GM12891 (cell line): ENCODE results near the gene RTL10.
"Not testable (repeated sequence)": the region's sequence is repeated elsewhere in the genome, so short reads cannot be mapped to it uniquely, and the experiment has no call there.

Experiments
- DNase-seq: peaks from one replicate; pipeline ENCODE4 v3.0.0; 2011; ENCODE audit warnings: low spot score; ENCODE audit not compliant: insufficient read length
- FAIRE-seq: peaks from 2 replicates; lab custom pipeline; 2011; peaks lifted over from hg19 to GRCh38; lab: Jason Lieb, UNC
- PAX5 ChIP-seq: IDR thresholded peaks from 2 replicates; pipeline ENCODE4 v1.6.1; 2011; ENCODE audit warnings: low read length, moderate library complexity, mild to moderate bottlenecking; ENCODE audit not compliant: insufficient read depth, severe bottlenecking
- POLR2A ChIP-seq: IDR thresholded peaks from 2 replicates; pipeline ENCODE4 v1.6.1; 2011; ENCODE audit warnings: low read depth, low read length, control low read depth
- POLR2AphosphoS5 ChIP-seq: IDR thresholded peaks from 2 replicates; pipeline ENCODE4 v1.6.1; 2011; ENCODE audit warnings: low read depth, low read length, control low read depth
- POU2F2 ChIP-seq: IDR thresholded peaks from 2 replicates; pipeline ENCODE4 v1.6.1; 2011; ENCODE audit warnings: low read depth, mild to moderate bottlenecking, control low read depth, low read length, moderate library complexity
- SPI1 ChIP-seq: IDR thresholded peaks from 2 replicates; pipeline ENCODE4 v1.6.1; 2011; ENCODE audit warnings: low read depth, low read length, control low read depth
- TAF1 ChIP-seq: IDR thresholded peaks from 2 replicates; pipeline ENCODE4 v1.6.1; 2011; ENCODE audit warnings: low read depth, low read length, control low read depth

The RTL10 gene

DNA sequence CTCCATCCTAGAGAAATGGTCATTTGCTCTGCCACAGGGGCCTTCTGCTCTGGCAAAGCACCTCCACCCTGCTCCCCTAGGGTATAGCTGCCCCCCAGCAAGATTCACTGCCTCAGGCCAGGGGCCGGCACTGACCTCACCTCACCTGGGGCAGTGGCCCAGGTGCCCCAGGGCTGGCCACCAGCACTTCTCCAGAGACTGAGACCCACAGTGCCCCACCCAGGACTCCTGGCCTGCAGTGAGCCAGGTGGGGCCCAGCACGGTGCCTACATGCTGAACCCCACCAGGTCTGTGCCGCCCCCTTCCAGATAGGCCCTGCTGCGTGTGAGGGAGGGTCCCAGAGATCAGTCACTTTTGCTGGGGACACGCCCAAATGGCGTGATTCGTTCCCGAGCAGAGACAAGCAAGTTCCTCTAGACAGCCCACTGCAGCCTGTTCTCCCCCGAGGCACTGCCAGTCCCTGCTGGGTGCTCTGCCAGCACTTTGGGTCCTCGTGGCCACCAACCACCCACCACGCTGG, 10.8 kb downstream of the RTL10 start:
- DNase-seq (no peak), FAIRE-seq (no peak)
- TF ChIP-seq TAF1 (no peak), POLR2AphosphoS5 (no peak), PAX5 (no peak), POLR2A (no peak), SPI1 (no peak), POU2F2 (no peak)

GRCh38 chr22:19843107-19843856, 11.4 kb downstream of the RTL10 start:
- TF ChIP-seq TAF1 (no peak), POLR2AphosphoS5 (no peak), POLR2A (no peak), SPI1 (no peak), PAX5 (no peak), POU2F2 (no peak)
- FAIRE-seq (no peak), DNase-seq (no peak)

- FAIRE-seq (no peak), DNase-seq (no peak)
- TF ChIP-seq PAX5 (no peak), POLR2A (no peak), POU2F2 (no peak), TAF1 (no peak), SPI1 (no peak), POLR2AphosphoS5 (no peak)
These were observed 12.1 kb downstream of the RTL10 start for GRCh38 chr22:19842393-19843106.

DNA sequence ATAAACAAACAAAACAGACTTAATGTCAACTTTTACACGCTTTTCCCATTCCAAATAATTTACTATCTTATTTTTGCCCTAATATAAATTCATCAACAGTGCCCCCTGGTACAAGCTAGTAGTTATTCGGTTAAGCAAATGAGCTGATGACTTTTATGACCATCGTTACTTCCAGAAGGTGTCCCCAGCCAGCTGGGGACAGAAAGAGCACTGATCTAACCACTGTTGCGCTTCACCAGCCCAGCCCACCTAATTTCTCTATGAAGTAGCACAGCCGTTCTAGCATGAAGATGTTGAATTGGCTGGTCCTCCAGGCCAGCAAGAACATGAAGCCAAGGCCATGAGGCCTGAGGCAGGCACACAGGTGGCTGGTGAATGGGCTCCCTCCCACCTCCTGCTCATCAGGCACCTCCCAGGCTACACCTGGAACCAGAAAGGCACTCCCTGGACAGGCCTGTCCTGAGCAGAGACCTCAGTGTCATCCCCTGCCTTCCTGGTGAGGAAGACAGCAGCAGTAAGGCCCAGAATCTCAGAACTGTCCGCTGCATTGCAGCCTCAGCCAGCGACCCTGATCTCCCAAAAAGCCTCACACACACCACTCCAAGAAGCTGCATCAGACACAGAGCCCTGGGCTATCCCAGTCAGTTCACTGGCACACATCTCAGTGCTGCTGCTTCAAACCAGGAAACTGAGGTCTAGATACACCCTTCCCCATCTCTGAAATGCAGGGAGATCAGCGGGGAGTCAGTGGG, 12.9 kb downstream of the RTL10 start:
- DNase-seq (no peak), FAIRE-seq (peak; percentile 61)
- TF ChIP-seq POLR2A (no peak), POLR2AphosphoS5 (no peak), TAF1 (no peak), SPI1 (no peak), PAX5 (no peak), POU2F2 (no peak)

DNA sequence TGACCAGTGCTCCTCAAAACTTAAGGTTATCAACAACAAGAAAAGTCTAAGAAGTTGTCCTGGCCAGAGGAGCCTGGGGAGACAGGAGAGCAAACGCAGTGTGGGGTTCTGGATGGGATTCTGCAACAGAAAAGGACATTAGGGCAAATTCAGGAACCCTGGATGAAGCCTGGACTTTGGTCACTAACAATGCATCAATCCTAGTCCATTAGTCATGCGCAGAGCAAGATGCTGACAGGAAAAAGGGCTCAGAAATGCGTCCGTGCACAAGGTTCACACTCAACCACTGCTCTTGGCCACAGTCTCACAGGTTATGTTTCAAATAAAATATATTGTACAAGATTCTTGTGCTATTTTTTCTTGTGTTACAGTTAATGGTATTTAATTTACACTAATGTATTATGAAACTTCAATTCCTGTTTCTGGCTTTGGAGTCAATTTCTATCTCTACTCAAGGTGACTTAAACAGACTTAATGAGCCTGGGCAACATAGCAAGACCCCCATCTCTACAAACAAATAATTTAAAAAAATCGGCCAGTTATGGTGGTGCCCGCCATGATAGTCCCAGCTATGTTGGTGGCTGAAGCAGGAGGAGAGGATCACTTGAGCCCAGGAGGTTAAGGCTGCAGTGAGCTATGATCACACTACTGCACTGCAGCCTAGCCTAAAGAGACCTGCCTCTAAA, 13.6 kb downstream of the RTL10 start:
- DNase-seq (no peak), FAIRE-seq (no peak)
- TF ChIP-seq POLR2A (no peak), PAX5 (no peak), POU2F2 (no peak)

- DNase-seq (no peak), FAIRE-seq (no peak)
- TF ChIP-seq PAX5 (no peak), TAF1 (no peak), POU2F2 (no peak), POLR2A (no peak)
These were observed 14.6 kb downstream of the RTL10 start for GRCh38 chr22:19840059-19840458.

GRCh38 chr22:19837915-19838314, 16.8 kb downstream of the RTL10 start:
- no peak for FAIRE-seq
- TF ChIP-seq POU2F2 (no peak), TAF1 (no peak), PAX5 (no peak), POLR2AphosphoS5 (no peak), SPI1 (no peak), POLR2A (no peak)

GRCh38 chr22:19836512-19836911, 18.2 kb downstream of the RTL10 start:
- TF ChIP-seq POLR2A (no peak), PAX5 (no peak), POU2F2 (no peak), SPI1 (no peak)
- DNase-seq (no peak), FAIRE-seq (no peak)

More at GRCh38 chr22:19837915-19838314, 16.8 kb downstream of the RTL10 start:
- DNase-seq, result no peak

DNA sequence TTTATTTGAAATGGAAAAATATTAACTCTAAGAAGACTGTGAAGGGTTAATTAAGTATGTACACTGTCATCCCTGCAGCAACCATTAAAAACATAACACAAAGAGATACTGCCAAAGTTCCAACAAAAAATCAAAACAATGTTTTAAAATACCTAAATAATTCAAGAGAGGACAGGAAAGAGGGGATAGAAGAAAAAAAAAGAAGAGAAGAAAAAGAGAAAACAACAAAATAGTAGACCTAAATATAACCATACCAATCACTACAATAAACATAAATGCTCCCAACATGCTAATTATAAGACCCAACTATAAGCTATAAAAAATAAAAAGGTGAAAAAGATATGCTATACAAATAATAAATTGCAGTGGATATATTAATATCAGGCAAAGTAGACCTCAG, 20.1 kb downstream of the RTL10 start:
- no peak for FAIRE-seq
- TF ChIP-seq SPI1, result no peak
- no peak for TF ChIP-seq PAX5
- no peak for TF ChIP-seq POU2F2
- TF ChIP-seq TAF1, result no peak
- no peak for TF ChIP-seq POLR2A
- no peak for TF ChIP-seq POLR2AphosphoS5
- no peak for DNase-seq

- FAIRE-seq, DNase-seq: not testable (repeated sequence)
These were observed 21.3 kb downstream of the RTL10 start for GRCh38 chr22:19833327-19833726.
